PC-9 (cell line): ENCODE data around the gene DNAAF5. TPM values are rescaled to one million over a fixed set of nuclear protein-coding genes. Genes with fewer than 3 reads are reported as not detected.

Source experiments
- BruUV-seq: library from RNA; stranded (reverse); fragments of 400-500 nt; replicated peaks from 2 replicates; lab custom pipeline; 2021; lab: Mats Ljungman, UMichigan
- CTCF ChIA-PET: fragments of 300-600 bp; sonication (Branson Sonifier 250); formaldehyde crosslinking; loops from one replicate; lab custom pipeline; 2022; ENCODE audit warnings: antibody characterized with exemption; lab: Charles Lee
- POLR2A ChIA-PET: fragments of 300-600 bp; sonication (Branson Sonifier 250); formaldehyde crosslinking; loops from one replicate; lab custom pipeline; 2022; ENCODE audit warnings: antibody characterized with exemption; ENCODE audit not compliant: unreplicated experiment; lab: Charles Lee
- DNase-seq, 2 experiments: peaks; one replicate each; pipeline versions ENCODE4 v3.0.0 to v3.0.0-alpha.2; 2015 to 2022; ENCODE audit warnings: mixed read lengths in 1 of 2
- H2AFZ ChIP-seq: fragments of 200-600 bp; sonication (generic); 2 replicates; pipeline ENCODE4 v1.8.1; 2017; ENCODE audit warnings: antibody characterized with exemption
- H3F3A ChIP-seq: fragments of 200-600 bp; sonication (generic); 2 replicates; pipeline ENCODE4 v1.8.1; 2017; ENCODE audit warnings: antibody characterized with exemption, mild to moderate bottlenecking, low read depth; ENCODE audit not compliant: insufficient read depth
- H3K27ac ChIP-seq: fragments of 200-600 bp; sonication (generic); 2 replicates; pipeline ENCODE4 v1.6.1; 2016; ENCODE audit warnings: mixed run types
- H3K27me3 ChIP-seq: fragments of 200-600 bp; sonication (generic); 2 replicates; pipeline ENCODE4 v1.6.1; 2016; ENCODE audit warnings: low read depth, mixed run types; ENCODE audit not compliant: insufficient read depth
- H3K36me3 ChIP-seq: fragments of 200-600 bp; sonication (generic); 2 replicates; pipeline ENCODE4 v1.6.1; 2016; ENCODE audit warnings: low read depth, mixed run types
- H3K4me1 ChIP-seq: fragments of 200-600 bp; sonication (generic); replicated peaks from 2 replicates; pipeline ENCODE4 v1.6.1; 2016; ENCODE audit warnings: mixed run types; ENCODE audit not compliant: insufficient read depth
- H3K4me2 ChIP-seq: fragments of 200-600 bp; sonication (generic); 2 replicates; pipeline ENCODE4 v1.6.1; 2017; ENCODE audit warnings: mixed run types
- H3K4me3 ChIP-seq: fragments of 200-600 bp; sonication (generic); 2 replicates; pipeline ENCODE4 v1.6.1; 2016; ENCODE audit warnings: mixed run types
- H3K79me2 ChIP-seq: fragments of 200-600 bp; sonication (generic); 2 replicates; pipeline ENCODE4 v1.6.1; 2017; ENCODE audit warnings: low read depth, mixed run types
- H3K9me2 ChIP-seq: fragments of 200-600 bp; sonication (generic); 2 replicates; pipeline ENCODE4 v1.8.1; 2017; ENCODE audit warnings: mild to moderate bottlenecking; ENCODE audit not compliant: insufficient read depth
- H3K9me3 ChIP-seq: fragments of 200-600 bp; sonication (generic); 2 replicates; pipeline ENCODE4 v1.8.1; 2016; ENCODE audit warnings: low read depth; ENCODE audit not compliant: insufficient read depth
- H4K20me1 ChIP-seq: fragments of 200-600 bp; sonication (generic); 2 replicates; pipeline ENCODE4 v1.8.1; 2017; ENCODE audit not compliant: insufficient read depth
- EZH2 ChIP-seq: fragments of 200-600 bp; sonication (generic); IDR thresholded peaks from 2 replicates; pipeline ENCODE4 v1.8.0; 2017; ENCODE audit warnings: antibody characterized with exemption, low read depth
- intact Hi-C: fragments of 100-400 bp; cut with micrococcal nuclease; formaldehyde crosslinking; loops from one replicate; pipeline ENCODE4 v1.10.0; 2022; ENCODE audit not compliant: unreplicated experiment
- total RNA-seq: library from RNA; stranded (reverse); gene quantifications from 2 replicates; pipeline ENCODE4 v1.2.3, GENCODE V29; 2021
- TF ChIP-seq, protein P1 (sequence below): fragments of 200-600 bp; sonication (generic); conservative IDR thresholded peaks from 2 replicates; pipeline ENCODE4 v1.6.1; 2017; ENCODE audit warnings: mixed run types, antibody characterized with exemption, mild to moderate bottlenecking, moderate library complexity

DNAAF5 gene
- total RNA-seq, 1 experiment from 2014 or later: 63.2 TPM

DNA sequence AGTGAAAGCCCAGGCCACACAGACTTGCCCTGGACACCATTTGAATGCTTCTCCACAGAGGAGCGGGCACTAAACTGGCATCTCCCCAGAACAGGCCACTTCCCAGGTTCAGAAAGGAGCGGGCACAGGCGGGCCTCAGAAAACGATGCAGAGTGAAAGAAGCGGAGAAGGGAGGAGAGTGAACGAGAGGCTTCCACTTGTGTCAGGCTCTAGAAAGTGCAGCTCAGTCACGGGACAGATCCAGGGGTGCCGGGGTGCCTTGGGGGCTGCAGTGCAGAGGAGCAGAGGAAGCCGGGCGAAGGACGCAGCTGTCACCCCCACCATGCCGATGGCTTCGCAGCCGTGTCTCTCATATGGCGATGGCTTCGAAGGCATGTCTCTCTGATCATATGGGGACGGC, 26.7 kb downstream of the DNAAF5 start:
- no peaks in the 10 kb centered on the region for H3K9me2 ChIP-seq
- H3K9me3 ChIP-seq: no peaks in the 10 kb centered on the region
- no peaks in the 10 kb centered on the region for H3K27me3 ChIP-seq
- H3K4me3 ChIP-seq: no peak overlapping the region
- BruUV-seq: no TSS peak
- H3F3A ChIP-seq: no peaks in the 10 kb centered on the region
- H3K79me2 ChIP-seq: peaks cover 9% of the 10 kb centered on the region; the same call in 1 of the 2 replicates
- intact Hi-C loops: no loop called here
- ChIA-PET POLR2A (no interaction called here), CTCF (no interaction called here)
- H2AFZ ChIP-seq: no peak overlapping the region
- H4K20me1 ChIP-seq: peaks cover 19% of the 10 kb centered on the region
- H3K4me1 ChIP-seq: no peaks in the 10 kb centered on the region
- H3K4me2 ChIP-seq: no peak overlapping the region
- 0 out of 2 replicates have a peak, but pooled peaks cover 16% of the 10 kb centered on the region for H3K36me3 ChIP-seq
- TF ChIP-seq, protein P1, sequence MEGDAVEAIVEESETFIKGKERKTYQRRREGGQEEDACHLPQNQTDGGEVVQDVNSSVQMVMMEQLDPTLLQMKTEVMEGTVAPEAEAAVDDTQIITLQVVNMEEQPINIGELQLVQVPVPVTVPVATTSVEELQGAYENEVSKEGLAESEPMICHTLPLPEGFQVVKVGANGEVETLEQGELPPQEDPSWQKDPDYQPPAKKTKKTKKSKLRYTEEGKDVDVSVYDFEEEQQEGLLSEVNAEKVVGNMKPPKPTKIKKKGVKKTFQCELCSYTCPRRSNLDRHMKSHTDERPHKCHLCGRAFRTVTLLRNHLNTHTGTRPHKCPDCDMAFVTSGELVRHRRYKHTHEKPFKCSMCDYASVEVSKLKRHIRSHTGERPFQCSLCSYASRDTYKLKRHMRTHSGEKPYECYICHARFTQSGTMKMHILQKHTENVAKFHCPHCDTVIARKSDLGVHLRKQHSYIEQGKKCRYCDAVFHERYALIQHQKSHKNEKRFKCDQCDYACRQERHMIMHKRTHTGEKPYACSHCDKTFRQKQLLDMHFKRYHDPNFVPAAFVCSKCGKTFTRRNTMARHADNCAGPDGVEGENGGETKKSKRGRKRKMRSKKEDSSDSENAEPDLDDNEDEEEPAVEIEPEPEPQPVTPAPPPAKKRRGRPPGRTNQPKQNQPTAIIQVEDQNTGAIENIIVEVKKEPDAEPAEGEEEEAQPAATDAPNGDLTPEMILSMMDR: no peak
- H3K27ac ChIP-seq: no peak overlapping the region
- no peak for DNase-seq

DNA sequence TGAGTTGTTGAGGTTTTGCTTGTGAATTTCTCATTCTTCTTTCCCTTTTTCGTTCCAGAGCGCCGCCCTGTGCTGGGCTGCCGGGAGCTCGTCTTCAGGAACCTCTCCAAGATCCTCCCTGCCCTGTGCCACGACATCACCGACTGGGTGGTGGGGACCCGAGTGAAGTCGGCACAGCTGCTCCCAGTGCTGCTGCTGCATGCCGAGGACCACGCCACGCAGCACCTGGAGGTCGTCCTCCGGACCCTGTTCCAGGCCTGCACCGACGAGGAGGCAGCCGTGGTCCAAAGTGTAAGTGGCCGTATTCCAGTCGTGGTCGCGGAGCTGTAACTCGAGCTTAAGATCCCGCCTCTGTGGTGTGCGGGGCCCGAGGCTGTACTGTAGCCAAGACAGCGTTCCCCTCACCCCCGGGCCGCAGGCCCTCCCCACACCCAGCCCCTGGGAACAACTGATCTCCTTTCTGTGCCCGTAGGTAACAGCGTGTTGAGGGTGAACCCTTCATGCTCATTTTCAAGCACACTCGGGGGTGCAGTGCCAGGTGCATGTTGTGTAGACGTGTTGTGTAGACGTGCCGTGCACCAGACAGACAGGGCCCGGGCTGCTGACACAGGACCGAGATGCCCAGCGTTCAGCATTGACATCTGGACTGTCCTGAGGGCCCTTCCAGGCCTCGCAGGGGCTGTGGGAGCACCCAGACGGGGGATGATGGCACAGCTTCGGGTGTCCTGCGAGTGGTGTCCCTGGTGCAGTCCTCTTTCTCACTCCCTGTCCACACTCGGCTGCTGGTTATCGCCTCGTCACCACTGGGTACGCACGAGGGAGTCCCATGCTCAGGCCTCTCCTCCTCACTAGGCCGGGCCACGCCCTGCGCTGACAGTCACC, 28.3 kb downstream of the DNAAF5 start:
- Histone ChIP-seq H3K27ac (no peak overlapping the region), H3K79me2 (0 out of 2 replicates have a peak, but pooled peaks cover 3% of the 10 kb centered on the region), H4K20me1 (peaks cover 9% of the 10 kb centered on the region), H3K9me2 (no peaks in the 10 kb centered on the region), H3K36me3 (peaks cover 20% of the 10 kb centered on the region; the same call in 1 of the 2 replicates), H3K4me3 (no peak overlapping the region), H3K27me3 (no peaks in the 10 kb centered on the region), H3K4me2 (no peak overlapping the region), H3K4me1 (no peaks in the 10 kb centered on the region), H2AFZ (no peak overlapping the region), H3F3A (no peaks in the 10 kb centered on the region), H3K9me3 (no peaks in the 10 kb centered on the region)
- ChIA-PET POLR2A (no interaction called here), CTCF (no interaction called here)
- no peak for DNase-seq
- TF ChIP-seq, protein P1: no peak
- TF ChIP-seq EZH2: no peak
- no TSS peak for BruUV-seq
- intact Hi-C loops: no loop called here

DNA sequence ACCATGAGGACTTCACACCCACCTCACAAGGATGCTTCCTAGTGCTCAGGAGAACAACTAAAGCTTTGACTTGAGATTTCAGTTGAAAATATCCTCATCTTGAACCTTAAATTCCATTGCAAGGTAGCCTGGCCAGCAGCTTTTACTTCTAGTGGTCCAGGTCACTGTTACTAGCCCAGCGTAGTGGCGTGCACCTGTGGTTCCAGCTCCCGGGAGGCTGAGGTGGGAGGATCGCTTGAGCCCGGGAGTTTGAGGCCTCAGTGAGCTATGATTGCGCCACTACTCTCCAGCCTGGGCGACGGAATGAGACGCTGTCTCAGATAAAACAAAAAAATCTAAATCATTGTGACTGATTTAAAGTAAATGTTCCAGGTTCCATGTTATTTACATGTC, 28.9 kb downstream of the DNAAF5 start:
- no peak overlapping the region for H3K27ac ChIP-seq

More for the DNA sequence above, 28.9 kb downstream of the DNAAF5 start:
- intact Hi-C loops: no loop called here
- H4K20me1 ChIP-seq: peaks cover 3% of the 10 kb centered on the region
- H3K4me2 ChIP-seq: no peak overlapping the region
- H2AFZ ChIP-seq: no peak overlapping the region
- no peaks in the 10 kb centered on the region for H3K9me3 ChIP-seq
- BruUV-seq: no TSS peak
- H3K79me2 ChIP-seq: 0 out of 2 replicates have a peak, but pooled peaks cover 3% of the 10 kb centered on the region
- H3F3A ChIP-seq: no peaks in the 10 kb centered on the region
- H3K4me1 ChIP-seq: no peaks in the 10 kb centered on the region
- no peak overlapping the region for H3K4me3 ChIP-seq
- TF ChIP-seq, protein P1: no peak
- TF ChIP-seq EZH2: no peak
- no peak for DNase-seq
- H3K27me3 ChIP-seq: no peaks in the 10 kb centered on the region
- H3K36me3 ChIP-seq: peaks cover 20% of the 10 kb centered on the region; the same call in 1 of the 2 replicates
- no peaks in the 10 kb centered on the region for H3K9me2 ChIP-seq
- ChIA-PET CTCF (no interaction called here), POLR2A (no interaction called here)
